Neural cell (in vitro differentiated cells): Measurements from ENCODE around the gene SFRP5. TPM values are rescaled to one million over a fixed set of nuclear protein-coding genes. Genes with fewer than 3 reads are reported as not detected.

Experiments used
- H2AFZ ChIP-seq: fragments of 200-600, 300-800 bp; sonication (generic), shearing (Covaris generic); 2 replicates; pipeline ENCODE4 v1.6.0; 2014; ENCODE audit warnings: low read depth, mild to moderate bottlenecking, antibody characterized with exemption, low read length, moderate library complexity
- H3F3A ChIP-seq: fragments of 200-600 bp; shearing (Covaris generic); 2 replicates; pipeline ENCODE4 v1.6.1; 2016; ENCODE audit warnings: mild to moderate bottlenecking, moderate library complexity, mixed read lengths, antibody characterized with exemption, low read length; ENCODE audit not compliant: insufficient read depth, poor library complexity, severe bottlenecking
- H3K27ac ChIP-seq: fragments of 200-600, 300-800 bp; sonication (generic), shearing (Covaris generic); 2 replicates; pipeline ENCODE4 v1.5.1; 2014; ENCODE audit warnings: mild to moderate bottlenecking, low read length, moderate library complexity
- H3K27me3 ChIP-seq: fragments of 300-800, 200-600 bp; sonication (generic), shearing (Covaris generic); 2 replicates; pipeline ENCODE4 v1.6.0; 2014; ENCODE audit warnings: mild to moderate bottlenecking, low read depth, low read length, moderate library complexity; ENCODE audit not compliant: insufficient read depth
- H3K36me3 ChIP-seq: fragments of 300-800, 200-600 bp; sonication (generic), shearing (Covaris generic); 2 replicates; pipeline ENCODE4 v1.5.1; 2014; ENCODE audit warnings: mild to moderate bottlenecking, antibody characterized with exemption, low read length, moderate library complexity; ENCODE audit not compliant: insufficient read depth
- H3K4me2 ChIP-seq: fragments of 300-800, 200-600 bp; sonication (generic), shearing (Covaris generic); 2 replicates; pipeline ENCODE4 v1.6.0; 2014; ENCODE audit warnings: mild to moderate bottlenecking, low read length
- H3K4me3 ChIP-seq: fragments of 300-800, 200-600 bp; sonication (generic), shearing (Covaris generic); 2 replicates; pipeline ENCODE4 v1.5.1; 2014; ENCODE audit warnings: mild to moderate bottlenecking, low read length, moderate library complexity
- H3K79me2 ChIP-seq: fragments of 200-600 bp; shearing (Covaris generic); replicated peaks from 2 replicates; pipeline ENCODE4 v1.6.0; 2014; ENCODE audit warnings: mild to moderate bottlenecking, low read length, moderate library complexity; ENCODE audit not compliant: insufficient read depth
- H3K9ac ChIP-seq: fragments of 300-800, 200-600 bp; sonication (generic), shearing (Covaris generic); 2 replicates; pipeline ENCODE4 v1.6.1; 2016; ENCODE audit warnings: mild to moderate bottlenecking, low read length, mixed read lengths
- H3K9me2 ChIP-seq: fragments of 200-600 bp; shearing (Covaris generic); 2 replicates; pipeline ENCODE4 v1.6.1; 2016; ENCODE audit warnings: mild to moderate bottlenecking, low read length, mixed read lengths; ENCODE audit not compliant: insufficient read depth
- H3K9me3 ChIP-seq: fragments of 200-600, 300-800 bp; sonication (generic), shearing (Covaris generic); 2 replicates; pipeline ENCODE4 v1.6.1; 2016; ENCODE audit warnings: mild to moderate bottlenecking, mixed run types, low read length, moderate library complexity, mixed read lengths
- H4K20me1 ChIP-seq: fragments of 200-600 bp; shearing (Covaris generic); 2 replicates; pipeline ENCODE4 v1.6.1; 2016; ENCODE audit warnings: mild to moderate bottlenecking, mixed run types; ENCODE audit not compliant: insufficient read depth
- EP300 ChIP-seq: fragments of 450-650 bp; conservative IDR thresholded peaks from 2 replicates; pipeline ENCODE4 v1.6.1; 2014; ENCODE audit warnings: antibody characterized with exemption, mild to moderate bottlenecking, moderate library complexity; ENCODE audit not compliant: poor library complexity, severe bottlenecking
- EZH2 ChIP-seq: fragments of 200-600, 300-800 bp; shearing (Covaris generic), sonication (generic); IDR thresholded peaks from 2 replicates; pipeline ENCODE4 v1.6.1; 2014; ENCODE audit warnings: antibody characterized with exemption, low read length, borderline replicate concordance, mild to moderate bottlenecking; ENCODE audit not compliant: insufficient read depth, poor library complexity, severe bottlenecking
- MXI1 ChIP-seq: fragments of 450-650 bp; conservative IDR thresholded peaks from 2 replicates; pipeline ENCODE4 v1.6.1; 2014; ENCODE audit warnings: antibody characterized with exemption, mild to moderate bottlenecking; ENCODE audit not compliant: poor library complexity, severe bottlenecking
- POLR2AphosphoS5 ChIP-seq: IDR thresholded peaks from 2 replicates; pipeline ENCODE4 v1.6.1; 2012
- RAD21 ChIP-seq: fragments of 450-650 bp; conservative IDR thresholded peaks from 2 replicates; pipeline ENCODE4 v1.6.1; 2014; ENCODE audit warnings: antibody characterized with exemption, mild to moderate bottlenecking, moderate library complexity
- SMC3 ChIP-seq: fragments of 450-650 bp; conservative IDR thresholded peaks from 2 replicates; pipeline ENCODE4 v1.6.1; 2014; ENCODE audit warnings: antibody characterized with exemption, mild to moderate bottlenecking, moderate library complexity; ENCODE audit not compliant: poor library complexity
- TAF1 ChIP-seq: IDR thresholded peaks from 2 replicates; pipeline ENCODE4 v1.6.1; 2012; ENCODE audit warnings: low read depth
- polyA plus RNA-seq: library from polyadenylated mRNA; depleted of rRNA; stranded (reverse); fragments of >200 nt; gene quantifications from 2 replicates; pipeline ENCODE4 v1.2.3, GENCODE V29; 2014
- TF ChIP-seq, protein P1 (sequence below): fragments of 450-650 bp; IDR thresholded peaks from 2 replicates; pipeline ENCODE4 v1.5.1; 2014; ENCODE audit warnings: antibody characterized with exemption, mild to moderate bottlenecking, moderate library complexity; ENCODE audit not compliant: poor library complexity, severe bottlenecking
- TF ChIP-seq, protein P2 (sequence below): IDR thresholded peaks from 2 replicates; pipeline ENCODE4 v1.6.1; 2012; ENCODE audit warnings: borderline replicate concordance

Gene SFRP5
- polyA plus RNA-seq, 1 donor from 2014 or later, result 1.2 TPM

DNA sequence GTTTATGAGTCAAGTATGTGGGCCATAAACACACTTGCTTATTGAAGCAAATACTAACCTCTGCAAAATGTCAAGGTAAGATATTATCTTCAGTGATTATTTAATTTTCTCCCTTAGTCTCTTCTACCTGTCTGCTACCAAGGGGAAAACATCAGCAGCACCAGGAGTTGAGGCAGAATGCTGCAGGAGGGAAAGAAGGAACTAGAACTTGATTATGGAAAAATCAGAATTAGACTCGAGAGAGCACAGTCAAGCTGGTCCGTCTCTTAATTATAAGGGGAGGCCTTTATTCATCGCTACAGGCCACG is 39.8 kb downstream of the SFRP5 start:
- Histone ChIP-seq H3F3A (no peaks in the 10 kb centered on the region), H3K9ac (no peak overlapping the region), H3K36me3 (no peaks in the 10 kb centered on the region), H3K9me2 (no peaks in the 10 kb centered on the region), H4K20me1 (no peaks in the 10 kb centered on the region), H3K79me2 (no peaks in the 10 kb centered on the region), H3K4me3 (no peak overlapping the region), H3K4me2 (no peak overlapping the region), H3K27me3 (no peaks in the 10 kb centered on the region), H3K27ac (no peak overlapping the region), H3K9me3 (no peaks in the 10 kb centered on the region), H2AFZ (no peak overlapping the region)
- TF ChIP-seq SMC3 (peak; percentile 9), MXI1 (no peak)

DNA sequence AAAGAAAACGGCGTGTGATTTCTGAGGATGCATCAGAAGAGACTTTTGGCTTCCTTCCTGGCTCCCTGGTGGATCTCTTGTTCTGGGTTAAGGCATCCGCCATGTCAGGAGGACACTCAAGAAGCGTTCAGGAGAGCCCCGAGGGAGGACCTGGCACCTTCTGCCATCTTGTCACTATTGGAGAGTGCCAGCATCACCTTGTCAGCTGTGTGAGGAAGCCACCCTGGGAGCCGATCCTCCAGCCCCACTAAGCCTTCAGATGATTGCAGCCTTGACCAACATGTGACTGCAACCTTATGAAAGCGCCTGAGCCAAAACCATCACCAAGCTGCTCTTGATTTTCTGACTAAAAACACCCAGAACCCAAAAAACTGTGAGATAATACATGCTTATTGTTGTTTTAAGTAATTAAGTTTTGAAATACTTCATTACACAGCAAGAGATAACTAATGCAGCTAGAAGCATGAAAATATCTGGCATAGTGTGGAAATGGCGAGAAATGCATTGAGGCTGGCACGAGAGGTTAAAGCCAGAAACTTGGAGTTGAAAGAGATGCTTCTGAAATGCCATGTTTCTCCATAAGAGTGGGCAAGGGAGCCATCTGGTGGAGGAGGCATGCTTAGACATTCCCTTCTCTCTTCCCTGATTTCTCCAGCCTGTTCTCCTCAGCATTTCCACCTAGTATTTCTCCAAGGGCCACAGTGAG is 40.3 kb downstream of the SFRP5 start:
- Histone ChIP-seq H4K20me1 (no peaks in the 10 kb centered on the region), H3K4me2 (no peak overlapping the region), H3K36me3 (no peaks in the 10 kb centered on the region), H3K4me3 (no peak overlapping the region), H3F3A (no peaks in the 10 kb centered on the region), H3K27me3 (no peaks in the 10 kb centered on the region), H3K9ac (no peak overlapping the region), H3K9me3 (no peaks in the 10 kb centered on the region), H2AFZ (no peak overlapping the region), H3K9me2 (no peaks in the 10 kb centered on the region), H3K79me2 (no peaks in the 10 kb centered on the region), H3K27ac (no peak overlapping the region)
- no peak for TF ChIP-seq POLR2AphosphoS5
- TF ChIP-seq EP300, result no peak
- TF ChIP-seq RAD21, result peak; percentile 96
- peak; percentile 98 for TF ChIP-seq SMC3
- TF ChIP-seq, protein P1, sequence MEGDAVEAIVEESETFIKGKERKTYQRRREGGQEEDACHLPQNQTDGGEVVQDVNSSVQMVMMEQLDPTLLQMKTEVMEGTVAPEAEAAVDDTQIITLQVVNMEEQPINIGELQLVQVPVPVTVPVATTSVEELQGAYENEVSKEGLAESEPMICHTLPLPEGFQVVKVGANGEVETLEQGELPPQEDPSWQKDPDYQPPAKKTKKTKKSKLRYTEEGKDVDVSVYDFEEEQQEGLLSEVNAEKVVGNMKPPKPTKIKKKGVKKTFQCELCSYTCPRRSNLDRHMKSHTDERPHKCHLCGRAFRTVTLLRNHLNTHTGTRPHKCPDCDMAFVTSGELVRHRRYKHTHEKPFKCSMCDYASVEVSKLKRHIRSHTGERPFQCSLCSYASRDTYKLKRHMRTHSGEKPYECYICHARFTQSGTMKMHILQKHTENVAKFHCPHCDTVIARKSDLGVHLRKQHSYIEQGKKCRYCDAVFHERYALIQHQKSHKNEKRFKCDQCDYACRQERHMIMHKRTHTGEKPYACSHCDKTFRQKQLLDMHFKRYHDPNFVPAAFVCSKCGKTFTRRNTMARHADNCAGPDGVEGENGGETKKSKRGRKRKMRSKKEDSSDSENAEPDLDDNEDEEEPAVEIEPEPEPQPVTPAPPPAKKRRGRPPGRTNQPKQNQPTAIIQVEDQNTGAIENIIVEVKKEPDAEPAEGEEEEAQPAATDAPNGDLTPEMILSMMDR, result peak; percentile 95

DNA sequence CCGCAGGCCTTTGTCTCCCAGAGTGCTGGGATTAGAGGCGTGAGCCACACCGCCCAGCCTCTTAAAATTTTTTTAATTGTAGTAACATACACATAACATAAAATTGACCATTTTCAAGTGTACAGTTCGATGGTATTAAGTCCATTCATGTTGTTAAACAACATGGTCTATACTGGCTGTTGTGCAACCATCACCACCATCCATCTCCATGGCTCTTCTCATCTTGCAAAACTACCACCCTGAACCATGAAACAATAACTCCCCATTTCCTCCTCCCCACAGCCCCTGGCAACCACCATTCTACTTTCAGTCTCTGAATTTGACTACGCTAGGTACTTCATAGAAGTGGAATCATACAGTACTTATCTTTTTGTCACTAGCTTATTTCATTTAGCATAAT is 42.8 kb downstream of the SFRP5 start:
- TF ChIP-seq POLR2AphosphoS5 (no peak), SMC3 (no peak), EP300 (no peak), TAF1 (no peak), RAD21 (no peak), MXI1 (no peak), EZH2 (no peak)
- TF ChIP-seq, protein P1, result no peak
- TF ChIP-seq, protein P2, sequence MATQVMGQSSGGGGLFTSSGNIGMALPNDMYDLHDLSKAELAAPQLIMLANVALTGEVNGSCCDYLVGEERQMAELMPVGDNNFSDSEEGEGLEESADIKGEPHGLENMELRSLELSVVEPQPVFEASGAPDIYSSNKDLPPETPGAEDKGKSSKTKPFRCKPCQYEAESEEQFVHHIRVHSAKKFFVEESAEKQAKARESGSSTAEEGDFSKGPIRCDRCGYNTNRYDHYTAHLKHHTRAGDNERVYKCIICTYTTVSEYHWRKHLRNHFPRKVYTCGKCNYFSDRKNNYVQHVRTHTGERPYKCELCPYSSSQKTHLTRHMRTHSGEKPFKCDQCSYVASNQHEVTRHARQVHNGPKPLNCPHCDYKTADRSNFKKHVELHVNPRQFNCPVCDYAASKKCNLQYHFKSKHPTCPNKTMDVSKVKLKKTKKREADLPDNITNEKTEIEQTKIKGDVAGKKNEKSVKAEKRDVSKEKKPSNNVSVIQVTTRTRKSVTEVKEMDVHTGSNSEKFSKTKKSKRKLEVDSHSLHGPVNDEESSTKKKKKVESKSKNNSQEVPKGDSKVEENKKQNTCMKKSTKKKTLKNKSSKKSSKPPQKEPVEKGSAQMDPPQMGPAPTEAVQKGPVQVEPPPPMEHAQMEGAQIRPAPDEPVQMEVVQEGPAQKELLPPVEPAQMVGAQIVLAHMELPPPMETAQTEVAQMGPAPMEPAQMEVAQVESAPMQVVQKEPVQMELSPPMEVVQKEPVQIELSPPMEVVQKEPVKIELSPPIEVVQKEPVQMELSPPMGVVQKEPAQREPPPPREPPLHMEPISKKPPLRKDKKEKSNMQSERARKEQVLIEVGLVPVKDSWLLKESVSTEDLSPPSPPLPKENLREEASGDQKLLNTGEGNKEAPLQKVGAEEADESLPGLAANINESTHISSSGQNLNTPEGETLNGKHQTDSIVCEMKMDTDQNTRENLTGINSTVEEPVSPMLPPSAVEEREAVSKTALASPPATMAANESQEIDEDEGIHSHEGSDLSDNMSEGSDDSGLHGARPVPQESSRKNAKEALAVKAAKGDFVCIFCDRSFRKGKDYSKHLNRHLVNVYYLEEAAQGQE, result no peak
- H3K9me2 ChIP-seq, result no peaks in the 10 kb centered on the region

More for the DNA sequence above, 42.8 kb downstream of the SFRP5 start:
- H2AFZ ChIP-seq, result no peak overlapping the region
- H3K9me3 ChIP-seq, result no peaks in the 10 kb centered on the region
- no peaks in the 10 kb centered on the region for H3K79me2 ChIP-seq
- H3K4me3 ChIP-seq, result no peak overlapping the region
- no peak overlapping the region for H3K27ac ChIP-seq
- H4K20me1 ChIP-seq, result no peaks in the 10 kb centered on the region
- H3K27me3 ChIP-seq, result no peaks in the 10 kb centered on the region
- no peak overlapping the region for H3K9ac ChIP-seq
- no peaks in the 10 kb centered on the region for H3F3A ChIP-seq
- no peaks in the 10 kb centered on the region for H3K36me3 ChIP-seq
- no peak overlapping the region for H3K4me2 ChIP-seq
